Colonic mucosa (tissue), 4 donors: ENCODE measurements around the gene NCAM1. TPM values are rescaled to one million over a fixed set of nuclear protein-coding genes. Genes with fewer than 3 reads are reported as not detected.

Experiments
- DNase-seq: peaks from one replicate; pipeline ENCODE4 v3.0.0-alpha.2; 2020
- H3K27ac ChIP-seq: fragments of 200-600 bp; one replicate; pipeline ENCODE4 v1.8.0; 2021
- H3K27me3 ChIP-seq: fragments of 200-600 bp; one replicate; pipeline ENCODE4 v1.8.0; 2021
- H3K36me3 ChIP-seq: fragments of 200-600 bp; one replicate; pipeline ENCODE4 v1.8.0; 2021
- H3K4me1 ChIP-seq: fragments of 200-600 bp; one replicate; pipeline ENCODE4 v1.8.0; 2021; ENCODE audit warnings: mild to moderate bottlenecking
- H3K4me3 ChIP-seq: fragments of 200-600 bp; one replicate; pipeline ENCODE4 v1.8.0; 2021
- H3K9ac ChIP-seq, 2 donors: one replicate each; pipeline ENCODE4 v1.7.0; 2013; ENCODE audit warnings: control low read depth in 2 of 2, low read depth in 2 of 2, low read length in 2 of 2
- H3K9me3 ChIP-seq: fragments of 200-600 bp; one replicate; pipeline ENCODE4 v1.8.0; 2021
- intact Hi-C: fragments of 100-400 bp; cut with DNase I; formaldehyde crosslinking; loops from one replicate; pipeline ENCODE4 v1.14.1; 2022
- total RNA-seq, 2 donors: library from RNA; stranded (reverse); fragmentation: NEBNext Ultra II Directional in 1 of 2; extraction: Animal tissue kit (Norgen Biotek cat#: 25700) in 1 of 2; gene quantifications; one replicate each; pipeline ENCODE4 v1.2.1, GENCODE V29; 2021
- TF ChIP-seq, protein P1 (sequence below): fragments of 200-600 bp; IDR thresholded peaks from one replicate; pipeline ENCODE4 v1.8.0; 2022; ENCODE audit warnings: antibody characterized with exemption, mild to moderate bottlenecking
- donor health status: healthy.
- donor health status: DM: no; HTN: no; CAD: no.
- donor health status: DM: no; HTN: no; CAD: no.

Gene NCAM1
- total RNA-seq, 2 donors from 2014 or later, result 2.3 to 10.7 TPM

- H3K9ac ChIP-seq, result no peak overlapping the region
- no peak for DNase-seq
- H3K36me3 ChIP-seq, result no peaks in the 10 kb centered on the region
- H3K9me3 ChIP-seq, result no peaks in the 10 kb centered on the region
- no peaks in the 10 kb centered on the region for H3K4me1 ChIP-seq
- H3K27me3 ChIP-seq, result no peaks in the 10 kb centered on the region
- TF ChIP-seq, protein P1, sequence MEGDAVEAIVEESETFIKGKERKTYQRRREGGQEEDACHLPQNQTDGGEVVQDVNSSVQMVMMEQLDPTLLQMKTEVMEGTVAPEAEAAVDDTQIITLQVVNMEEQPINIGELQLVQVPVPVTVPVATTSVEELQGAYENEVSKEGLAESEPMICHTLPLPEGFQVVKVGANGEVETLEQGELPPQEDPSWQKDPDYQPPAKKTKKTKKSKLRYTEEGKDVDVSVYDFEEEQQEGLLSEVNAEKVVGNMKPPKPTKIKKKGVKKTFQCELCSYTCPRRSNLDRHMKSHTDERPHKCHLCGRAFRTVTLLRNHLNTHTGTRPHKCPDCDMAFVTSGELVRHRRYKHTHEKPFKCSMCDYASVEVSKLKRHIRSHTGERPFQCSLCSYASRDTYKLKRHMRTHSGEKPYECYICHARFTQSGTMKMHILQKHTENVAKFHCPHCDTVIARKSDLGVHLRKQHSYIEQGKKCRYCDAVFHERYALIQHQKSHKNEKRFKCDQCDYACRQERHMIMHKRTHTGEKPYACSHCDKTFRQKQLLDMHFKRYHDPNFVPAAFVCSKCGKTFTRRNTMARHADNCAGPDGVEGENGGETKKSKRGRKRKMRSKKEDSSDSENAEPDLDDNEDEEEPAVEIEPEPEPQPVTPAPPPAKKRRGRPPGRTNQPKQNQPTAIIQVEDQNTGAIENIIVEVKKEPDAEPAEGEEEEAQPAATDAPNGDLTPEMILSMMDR, result no peak
- intact Hi-C loops, result no loop called here
- no peak overlapping the region for H3K27ac ChIP-seq
- H3K4me3 ChIP-seq, result no peak overlapping the region
These were observed 14.4 kb upstream of the NCAM1 start for GRCh38 chr11:112946866-112947265.

DNA sequence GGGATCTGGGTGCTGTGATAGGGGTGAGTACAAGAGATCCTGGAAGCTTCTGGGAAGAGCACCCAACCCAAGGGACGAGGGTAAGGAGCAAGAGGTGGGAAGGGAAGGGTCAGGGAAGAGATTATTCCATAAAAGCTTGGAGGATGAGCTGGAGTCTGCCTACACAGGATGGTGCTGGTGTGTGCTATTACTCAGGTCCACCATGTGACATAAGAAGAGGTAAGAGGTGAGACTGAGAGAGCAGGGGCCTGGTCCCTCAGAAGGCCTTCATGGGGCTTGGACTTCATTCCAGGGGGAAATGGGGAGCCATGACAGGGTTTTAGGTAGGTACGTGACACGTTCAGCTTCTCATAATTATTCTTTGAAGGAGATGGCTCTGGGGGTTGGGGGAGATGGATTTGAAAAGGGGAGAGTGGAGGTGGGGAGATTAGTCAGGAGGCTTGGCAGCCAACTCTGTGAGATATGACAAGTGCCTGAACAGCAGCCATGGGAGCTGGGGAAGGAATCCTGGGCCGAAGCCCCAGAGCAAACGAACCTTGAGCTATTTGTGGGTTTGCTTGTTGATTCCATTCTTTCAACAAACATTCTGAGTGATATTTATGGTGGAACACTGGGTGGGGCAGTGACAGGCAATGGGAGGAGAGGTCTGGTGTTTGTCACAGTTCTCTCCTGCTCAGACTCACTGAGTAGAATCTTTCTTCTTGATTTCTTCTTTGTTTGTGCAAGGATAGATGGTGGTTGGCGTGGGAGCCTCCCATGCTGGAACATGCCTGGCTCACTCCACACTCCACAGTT is 11.2 kb upstream of the NCAM1 start:
- TF ChIP-seq, protein P1, result no peak
- Histone ChIP-seq H3K27ac (no peak overlapping the region), H3K4me3 (no peak overlapping the region), H3K9ac (no peak overlapping the region), H3K9me3 (no peaks in the 10 kb centered on the region), H3K4me1 (no peaks in the 10 kb centered on the region), H3K36me3 (no peaks in the 10 kb centered on the region), H3K27me3 (no peaks in the 10 kb centered on the region)
- no peak for DNase-seq
- intact Hi-C loops, result no loop called here

GRCh38 chr11:112958670-112959069 is 2.5 kb upstream of the NCAM1 start:
- Histone ChIP-seq H3K36me3 (no peaks in the 10 kb centered on the region), H3K27me3 (peaks cover 28% of the 10 kb centered on the region), H3K27ac (no peak overlapping the region), H3K9ac (no peak overlapping the region), H3K4me3 (no peak overlapping the region), H3K4me1 (no peaks in the 10 kb centered on the region), H3K9me3 (no peaks in the 10 kb centered on the region)
- intact Hi-C loops, result no loop called here
- DNase-seq, result no peak
- TF ChIP-seq, protein P1, result no peak

- DNase-seq, result peak; percentile 26
- Histone ChIP-seq H3K9ac (peak overlapping the region in 1 of 2 donors; percentile 19), H3K27me3 (peaks cover 35% of the 10 kb centered on the region), H3K36me3 (no peaks in the 10 kb centered on the region), H3K27ac (no peak overlapping the region), H3K4me3 (peak overlapping the region; percentile 40), H3K9me3 (no peaks in the 10 kb centered on the region), H3K4me1 (no peaks in the 10 kb centered on the region)
- TF ChIP-seq, protein P1, result no peak
- intact Hi-C loops, result no loop called here
These were observed 745 bp downstream of the NCAM1 start for GRCh38 chr11:112961751-112962578.

DNA sequence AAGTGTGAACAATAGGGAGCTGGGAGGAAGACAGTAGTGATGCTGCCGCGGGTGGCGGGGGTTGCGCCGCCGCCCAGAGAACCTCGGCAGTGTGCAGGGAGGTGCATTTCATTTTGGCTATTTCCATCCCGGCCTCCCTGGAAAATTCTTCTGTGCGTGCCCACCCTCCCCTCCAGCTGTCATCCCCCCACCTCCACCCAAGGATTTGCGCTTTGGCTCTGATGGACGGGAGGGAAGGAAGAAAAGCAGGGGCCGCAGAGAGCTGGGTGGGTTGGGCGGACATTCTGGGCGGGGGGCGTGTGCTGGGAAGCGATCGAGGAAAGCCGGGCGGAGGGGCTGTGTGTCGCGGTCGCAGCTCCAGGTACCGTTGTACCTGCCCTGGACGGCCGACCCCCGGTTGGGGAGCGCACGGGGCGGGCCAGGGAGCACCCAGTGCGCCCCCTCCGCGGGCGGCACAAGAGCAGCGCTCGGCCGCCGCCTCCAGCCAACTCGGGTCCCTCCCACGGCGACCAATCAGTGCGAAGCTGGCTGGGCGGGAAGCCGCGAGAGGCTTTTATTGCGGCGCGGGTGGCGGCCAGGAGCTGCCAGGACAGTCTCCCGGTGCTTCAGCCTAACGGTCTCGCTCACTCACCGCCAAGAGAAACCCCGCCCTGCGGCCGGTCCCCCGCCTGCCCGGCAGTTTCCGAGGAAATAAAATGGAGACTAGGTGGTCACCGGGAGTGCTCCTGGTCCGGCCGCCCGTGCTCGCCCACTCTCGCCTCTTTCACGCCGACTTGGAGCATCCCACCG is 1.6 kb downstream of the NCAM1 start:
- no peak overlapping the region for H3K27ac ChIP-seq
- H3K9me3 ChIP-seq, result no peaks in the 10 kb centered on the region
- H3K9ac ChIP-seq, result peak overlapping the region; percentile 19 to 45
- H3K4me3 ChIP-seq, result peak overlapping the region; percentile 40
- no peaks in the 10 kb centered on the region for H3K36me3 ChIP-seq
- no peaks in the 10 kb centered on the region for H3K4me1 ChIP-seq
- TF ChIP-seq, protein P1, result no peak
- DNase-seq, result peak; percentile 42
- H3K27me3 ChIP-seq, result peaks cover 35% of the 10 kb centered on the region
- intact Hi-C loops, result no loop called here
